HG03060 (cell line): Measurements from ENCODE around the gene EGFLAM.

Experiments used
- ATAC-seq: cut with Tn5 transposase; IDR thresholded peaks from one replicate; pipeline ENCODE4 v1.9.1; 2021; ENCODE audit warnings: low read depth, moderate number of reproducible peaks; ENCODE audit not compliant: unreplicated experiment

The EGFLAM gene

DNA sequence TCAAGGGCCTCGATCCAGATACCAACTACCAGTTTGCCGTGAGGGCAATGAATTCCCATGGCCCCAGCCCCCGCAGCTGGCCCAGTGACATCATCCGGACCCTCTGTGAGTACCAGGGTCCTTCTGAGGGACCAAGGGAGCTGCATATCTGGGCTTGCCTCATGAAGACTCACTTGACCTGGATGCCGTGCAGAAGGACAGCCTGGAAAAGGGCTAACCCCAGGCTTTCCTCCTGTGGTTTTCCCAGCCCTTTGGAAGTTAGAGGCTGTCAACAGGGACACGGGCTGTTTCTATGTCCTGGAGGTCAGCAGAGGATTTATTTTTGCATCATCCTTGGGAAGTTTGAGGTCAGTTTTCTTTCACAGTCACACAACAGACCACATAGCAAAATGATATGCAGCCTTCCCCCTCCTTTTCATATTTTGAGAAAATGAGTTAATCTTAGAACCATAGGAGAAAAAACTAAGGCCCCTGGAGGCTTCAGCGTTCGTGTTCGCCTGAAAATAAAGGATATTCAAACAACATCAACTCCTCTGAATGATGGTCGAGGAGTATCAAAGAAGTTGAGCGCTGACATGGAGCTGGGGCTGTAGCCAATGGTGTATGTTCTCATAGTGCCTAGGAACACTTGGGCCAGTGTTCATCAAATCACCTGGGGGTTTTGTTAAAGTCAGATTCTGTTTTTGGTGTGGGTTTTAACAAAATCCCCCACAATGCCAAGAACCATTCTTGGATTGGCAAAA, 112.2 kb downstream of the EGFLAM start:
- ATAC-seq: no peak

DNA sequence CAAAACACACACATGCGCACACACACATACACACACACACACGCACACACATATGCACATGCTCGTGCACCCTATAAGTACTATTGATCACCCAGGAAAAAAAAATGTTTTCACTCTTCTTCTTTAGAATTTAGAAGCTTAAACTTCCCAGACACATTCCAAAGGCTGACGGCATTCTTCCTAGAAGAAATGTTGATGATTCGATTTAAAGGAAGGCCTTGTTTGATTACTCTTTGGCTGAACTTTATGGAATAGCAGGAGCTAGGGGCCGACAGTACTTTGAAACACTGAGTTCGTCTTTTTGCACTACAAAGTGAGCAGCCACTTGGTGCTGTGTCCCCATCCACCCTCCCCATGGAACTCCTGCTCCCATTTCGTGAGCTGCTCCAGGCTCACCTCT, 113.2 kb downstream of the EGFLAM start:
- ATAC-seq: no peak

DNA sequence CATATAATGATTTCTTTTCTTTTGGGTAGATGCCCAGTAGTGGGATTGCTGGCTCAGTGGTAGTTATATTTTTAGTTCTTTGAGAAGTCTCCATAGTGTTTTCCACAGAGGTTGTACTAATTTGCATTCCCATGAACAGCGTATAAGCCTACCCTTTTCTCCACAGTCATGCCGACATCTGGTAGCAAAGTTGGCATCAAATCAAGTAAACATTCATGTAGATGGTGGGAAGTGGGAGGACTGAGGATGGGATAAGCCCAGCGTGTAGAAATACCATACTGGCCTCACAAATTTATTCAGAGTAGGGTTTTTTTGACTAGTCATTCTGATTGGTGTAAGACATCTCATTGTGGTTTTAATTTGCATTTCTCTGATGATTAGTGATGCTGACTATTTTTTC, 115.4 kb downstream of the EGFLAM start:
- no peak for ATAC-seq

DNA sequence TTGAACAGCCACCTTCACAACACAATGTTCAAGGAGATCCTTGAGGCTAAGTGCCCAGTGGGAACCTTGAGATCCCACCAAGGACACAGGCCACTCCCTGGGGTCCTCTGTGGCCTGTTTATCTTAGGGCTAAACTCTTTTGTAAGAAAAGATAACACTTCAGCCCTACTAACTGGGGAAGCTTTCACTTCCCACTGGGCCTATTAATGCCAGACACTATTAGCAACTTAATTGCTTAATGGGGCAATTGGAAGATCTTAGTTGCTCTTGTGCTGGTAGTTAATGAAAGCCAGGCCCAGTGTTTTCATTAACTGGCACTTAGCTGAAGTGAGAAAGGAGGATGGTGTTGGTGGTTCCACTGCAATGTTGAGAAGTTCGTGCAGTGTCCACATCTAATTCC, 117.1 kb downstream of the EGFLAM start:
- ATAC-seq: no peak

DNA sequence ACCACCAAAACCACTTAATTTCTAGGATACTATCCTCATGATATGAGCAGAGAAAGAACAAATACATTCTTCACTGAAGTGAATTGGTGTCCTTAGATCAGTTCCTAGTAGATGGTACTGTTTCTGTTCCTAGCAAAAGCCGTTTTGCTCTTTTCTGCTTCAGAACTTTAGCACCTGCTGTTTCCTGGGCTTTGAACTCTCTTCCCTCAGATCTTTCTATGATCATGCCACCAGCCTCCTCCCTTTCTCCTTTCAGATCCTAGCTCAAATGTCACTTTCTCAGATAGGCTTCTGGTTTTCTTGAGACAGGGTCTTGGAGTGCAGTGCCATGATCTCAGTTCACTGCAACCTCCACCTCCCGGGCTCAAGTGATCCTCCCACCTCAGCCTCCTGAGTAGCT, 118.0 kb downstream of the EGFLAM start:
- ATAC-seq: no peak

DNA sequence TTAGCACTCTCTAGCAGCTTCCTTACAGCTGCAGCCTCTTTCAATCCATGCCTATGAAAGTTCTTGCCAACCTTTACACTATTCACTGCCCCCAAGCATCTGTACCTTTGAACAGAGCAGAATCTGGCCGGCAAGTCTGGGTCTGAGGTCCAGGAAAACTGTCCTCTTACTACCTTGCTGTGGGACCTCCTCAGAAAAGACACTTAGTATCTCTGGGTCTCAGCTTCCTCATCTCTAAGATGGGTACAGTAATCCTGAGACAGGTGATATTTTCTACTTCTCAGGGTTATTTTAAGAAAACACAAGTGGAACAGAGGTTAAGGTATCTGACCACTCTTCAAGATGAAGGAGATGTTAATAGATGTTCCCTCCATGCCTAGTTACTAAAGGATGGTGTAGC, 120.2 kb downstream of the EGFLAM start:
- no peak for ATAC-seq

DNA sequence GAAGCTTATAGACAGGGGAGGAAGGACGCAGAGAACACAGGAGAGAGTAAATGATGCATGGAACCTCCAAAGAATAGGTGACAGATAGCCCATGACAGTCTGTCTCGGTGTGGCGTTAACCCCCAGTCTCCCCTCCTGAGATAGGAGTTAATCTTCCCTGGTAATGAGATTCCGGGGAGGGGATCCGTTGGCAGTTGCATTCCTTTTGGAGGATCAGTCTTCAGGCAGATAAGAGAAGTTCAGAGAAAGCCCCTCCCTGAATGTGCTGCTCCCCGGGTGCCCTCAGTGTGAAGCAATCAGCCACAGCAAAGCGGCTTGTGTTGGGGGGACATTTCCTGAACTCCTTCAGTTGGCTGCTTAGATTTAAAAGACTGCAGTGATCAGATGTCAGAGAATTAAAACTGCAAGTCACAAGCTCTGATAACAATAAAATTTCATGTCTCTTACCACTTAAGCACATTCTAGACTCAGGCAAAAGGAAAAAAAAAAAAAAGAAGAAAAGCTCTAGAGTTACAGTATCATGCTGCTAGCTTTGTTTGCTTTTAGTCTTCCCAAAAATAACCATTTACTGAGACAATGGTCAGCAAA, 121.1 kb downstream of the EGFLAM start:
- no peak for ATAC-seq

DNA sequence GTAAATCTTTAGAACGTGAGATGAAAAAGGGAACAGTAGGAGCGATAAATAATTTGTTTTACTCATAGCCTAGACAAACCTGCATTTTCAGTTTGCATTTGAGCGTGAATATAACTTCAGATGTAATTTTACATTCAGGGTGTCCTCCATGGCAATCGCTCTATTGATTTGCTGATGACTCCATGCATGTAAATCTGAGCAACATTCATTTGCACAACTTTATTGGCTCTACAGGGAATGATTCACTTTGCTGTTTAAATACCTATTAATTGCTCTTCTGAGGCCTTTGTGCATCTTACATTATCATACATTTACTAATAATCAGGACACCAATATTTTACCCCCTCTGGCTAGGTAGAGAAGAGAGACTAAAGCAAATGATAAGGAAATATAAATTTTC, 122.2 kb downstream of the EGFLAM start:
- ATAC-seq: no peak

DNA sequence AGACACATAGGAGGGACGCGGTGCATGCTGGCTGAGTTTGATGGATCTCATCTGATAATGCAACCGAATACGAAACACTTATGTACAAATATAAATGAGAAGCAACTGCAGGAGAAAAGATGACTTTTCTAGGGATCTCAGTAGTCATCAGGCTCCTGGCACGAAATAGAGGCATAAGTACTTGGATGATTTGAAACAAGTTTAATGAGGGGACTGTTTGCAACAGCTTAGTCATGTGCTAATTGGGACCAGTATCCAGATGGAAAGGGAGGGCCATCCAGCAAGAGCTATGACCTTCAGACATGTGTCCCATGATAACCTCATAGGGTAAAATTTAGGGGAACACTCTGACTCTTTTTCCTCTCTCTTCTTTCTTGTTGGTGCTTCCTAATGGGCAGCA, 123.0 kb downstream of the EGFLAM start:
- no peak for ATAC-seq

DNA sequence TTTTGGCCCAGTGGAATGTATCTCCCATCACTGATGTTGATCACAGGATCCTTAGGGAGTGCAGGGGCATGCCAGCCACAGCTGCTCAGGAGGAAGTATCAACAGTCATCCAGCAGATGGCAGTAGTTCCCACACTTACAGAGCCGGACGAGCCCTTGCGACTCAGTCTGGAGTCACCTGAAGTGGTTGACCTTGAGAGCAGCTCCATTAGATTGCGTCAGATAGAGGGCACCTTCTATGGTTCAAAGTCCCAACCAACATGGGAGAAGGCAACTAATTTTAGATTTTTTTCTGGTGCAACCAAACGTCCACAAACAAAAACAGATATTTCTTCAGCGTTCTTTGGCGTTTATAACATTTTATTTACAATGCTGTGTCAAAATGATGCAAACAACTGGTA, 124.5 kb downstream of the EGFLAM start:
- peak; percentile 85 for ATAC-seq

DNA sequence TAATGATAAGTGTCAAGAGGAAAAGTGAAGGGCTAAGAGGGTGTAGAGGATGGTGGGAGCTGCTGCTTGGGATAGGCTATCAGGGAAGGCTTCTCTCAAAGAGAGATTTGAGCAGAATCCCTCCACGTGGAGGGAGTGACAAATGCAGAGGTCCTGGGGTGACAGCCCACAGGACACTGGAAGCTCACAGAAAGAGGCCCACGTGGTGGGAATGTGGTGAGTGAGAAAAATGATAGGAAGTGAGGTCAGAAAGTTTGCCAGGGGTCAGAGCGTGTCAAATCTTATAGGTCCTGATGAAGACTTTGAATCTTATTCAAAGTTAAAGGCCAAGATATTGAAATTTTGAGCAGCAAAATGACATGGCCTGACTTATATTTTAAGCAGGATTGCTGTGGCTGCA, 125.3 kb downstream of the EGFLAM start:
- ATAC-seq: no peak

DNA sequence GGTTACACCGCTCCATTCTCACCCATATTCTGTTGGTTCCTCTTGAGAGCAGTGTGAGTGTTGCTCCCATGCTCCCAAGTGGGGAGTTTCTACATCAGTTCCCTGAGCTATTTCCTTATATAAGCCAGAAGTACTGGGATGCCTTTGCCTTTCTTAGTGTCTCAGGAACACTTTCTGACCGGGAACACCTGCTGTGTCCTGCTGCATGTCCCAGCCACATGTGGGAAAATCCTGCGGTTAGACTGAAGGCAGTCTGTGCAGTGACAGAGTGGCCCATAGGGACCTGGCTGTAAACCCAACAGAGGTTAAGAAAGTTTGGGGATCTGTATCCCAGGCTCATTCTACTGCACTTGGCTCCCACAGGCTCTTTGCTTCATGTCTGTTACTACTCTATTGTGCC, 126.0 kb downstream of the EGFLAM start:
- no peak for ATAC-seq

DNA sequence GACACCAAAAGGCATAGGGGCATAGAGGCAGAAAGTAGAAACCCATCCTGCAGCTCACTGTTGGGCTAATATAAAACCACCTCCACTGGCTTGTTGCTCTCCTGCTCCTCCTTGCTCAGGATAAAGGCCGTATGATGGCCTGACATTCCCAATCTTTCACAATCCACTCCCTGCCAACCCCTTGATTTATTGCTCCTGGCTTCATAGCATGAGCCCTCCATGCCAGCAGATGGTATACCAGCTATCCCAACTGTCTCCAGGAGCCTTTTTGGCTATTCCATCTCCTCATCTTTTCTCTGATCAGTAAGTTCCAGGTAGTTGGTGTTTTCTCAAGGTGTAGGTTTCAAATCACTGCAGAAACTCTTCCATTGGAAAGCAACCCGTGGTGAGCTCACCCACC, 128.8 kb downstream of the EGFLAM start:
- no peak for ATAC-seq

DNA sequence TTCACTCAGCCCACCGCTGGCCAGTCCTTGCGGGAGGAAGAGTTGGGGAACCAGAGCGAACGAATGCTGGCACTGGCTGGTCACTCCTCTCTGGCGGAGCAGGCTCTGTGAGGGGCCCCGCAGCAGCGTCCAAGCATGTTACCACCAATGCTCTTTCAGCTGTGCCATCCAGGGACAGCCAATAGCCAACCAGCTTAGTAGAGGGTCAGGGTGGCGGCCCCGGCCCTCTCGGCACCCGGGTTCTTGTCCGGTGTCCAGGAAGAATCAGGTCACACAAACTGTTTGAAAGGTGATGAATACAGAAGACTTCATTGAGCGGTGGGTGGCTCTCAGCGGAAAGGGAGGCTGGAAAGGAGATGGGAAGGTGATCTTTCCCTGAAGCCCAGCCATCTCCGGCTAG, 135.3 kb downstream of the EGFLAM start:
- ATAC-seq: no peak

DNA sequence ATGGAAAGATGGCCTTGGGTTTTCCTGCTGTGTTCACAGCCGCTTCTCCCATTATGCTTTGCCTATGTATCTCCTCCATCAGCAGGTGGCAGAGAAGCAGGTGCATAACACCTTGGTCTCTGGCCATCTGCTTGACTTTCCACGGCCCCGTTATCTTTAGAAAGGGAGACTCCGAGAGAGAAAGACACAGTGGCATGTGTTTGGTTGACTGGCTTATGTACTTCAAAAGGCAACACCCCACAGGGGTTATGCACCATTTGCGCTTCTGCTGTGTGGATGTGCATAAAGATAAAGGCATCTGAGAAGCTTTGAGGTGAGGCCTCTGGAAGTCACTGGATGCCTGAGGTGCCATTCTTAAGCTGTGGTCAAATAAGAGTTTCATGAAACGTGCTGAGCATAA, 138.4 kb downstream of the EGFLAM start:
- no peak for ATAC-seq

DNA sequence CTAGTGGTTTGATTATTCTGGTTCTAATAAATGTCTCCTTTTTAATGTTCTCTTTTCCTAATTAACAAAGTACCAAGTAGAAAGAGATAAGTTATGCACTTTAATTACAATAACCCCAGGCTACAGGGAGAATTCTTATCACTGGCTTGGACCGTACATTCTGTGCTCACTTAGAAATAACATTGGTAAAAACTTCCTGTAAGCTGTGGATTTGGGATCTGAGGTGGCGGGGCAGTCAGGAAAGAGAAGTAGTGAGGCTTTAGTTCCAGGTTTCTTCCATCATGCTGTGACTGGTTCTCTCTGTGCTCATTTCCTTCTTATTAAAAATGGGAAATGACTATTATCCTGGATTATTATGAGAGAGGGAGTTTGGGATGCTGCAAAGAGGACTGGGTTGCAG, 142.0 kb downstream of the EGFLAM start:
- no peak for ATAC-seq

DNA sequence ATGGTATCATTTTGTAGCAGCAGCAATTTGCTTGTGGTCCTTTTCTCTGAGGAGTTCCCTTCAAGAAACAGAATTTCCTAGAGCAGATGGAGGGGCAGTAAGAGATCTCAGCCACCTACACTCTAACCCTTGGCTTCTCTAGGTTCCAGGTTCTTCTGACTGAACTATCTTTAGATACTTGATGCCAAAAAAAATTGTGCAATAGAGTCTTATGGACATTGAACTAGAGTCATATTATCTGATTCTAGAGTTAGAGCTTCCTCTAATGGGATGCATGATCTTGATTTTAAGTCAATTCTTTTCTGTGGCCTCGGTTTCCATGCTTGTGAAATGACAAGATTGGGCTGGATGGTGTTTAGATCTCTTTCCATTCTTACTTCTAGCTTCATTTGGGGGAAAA, 142.8 kb downstream of the EGFLAM start:
- ATAC-seq: no peak

DNA sequence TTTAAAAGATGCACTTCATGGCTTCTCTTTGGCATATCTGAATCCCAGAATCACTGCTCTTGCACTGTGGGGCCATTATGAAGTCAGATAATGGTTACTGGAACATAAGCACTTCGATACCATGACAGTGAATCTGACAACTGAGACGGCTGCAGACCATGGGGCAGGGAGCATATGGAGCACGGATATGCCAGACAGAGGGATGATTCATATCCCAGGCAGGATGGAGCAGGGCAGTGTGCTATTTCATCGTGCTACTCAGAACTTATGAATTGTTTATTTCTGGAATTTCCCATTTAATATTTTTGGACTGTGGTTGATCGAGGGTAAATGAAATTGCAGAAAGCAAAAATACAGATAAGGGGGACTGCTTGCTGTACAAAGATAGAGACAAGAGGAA, 145.0 kb downstream of the EGFLAM start:
- ATAC-seq: no peak

DNA sequence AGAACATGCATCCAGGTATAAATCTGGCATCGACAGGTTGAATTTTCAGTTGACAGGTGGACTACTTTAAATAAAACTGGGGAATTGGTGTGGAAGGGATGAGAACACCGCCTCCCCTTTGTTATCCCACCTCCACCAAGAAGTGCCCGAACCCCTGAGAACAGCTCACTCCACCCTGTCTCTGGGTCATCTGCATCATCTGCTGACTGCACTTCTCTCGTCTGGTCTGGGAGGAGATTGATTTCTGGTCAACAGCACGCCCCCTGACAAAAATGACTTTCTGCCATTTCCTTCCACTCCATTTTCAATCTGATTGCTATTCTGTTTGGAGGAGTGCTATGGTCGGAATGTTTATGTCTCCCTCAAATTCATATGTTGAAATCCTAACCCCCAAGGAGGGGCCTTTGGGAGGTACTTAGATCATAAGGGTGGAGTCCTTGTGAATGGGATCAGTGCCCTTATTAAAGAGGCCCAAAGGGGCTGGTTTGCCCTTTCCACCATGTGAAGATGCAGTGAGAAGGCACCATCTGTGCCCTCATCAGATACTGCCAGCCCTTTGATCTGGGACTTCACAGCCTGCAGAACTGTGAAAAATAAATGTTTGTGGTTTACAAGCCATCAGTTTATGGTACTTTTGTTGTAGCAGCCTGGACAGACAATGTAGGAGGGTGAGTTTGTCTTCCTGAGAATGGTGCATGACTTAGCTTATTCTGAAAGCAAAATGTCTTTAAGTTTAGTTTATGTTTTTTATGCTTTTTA, 145.7 kb downstream of the EGFLAM start:
- ATAC-seq: no peak

DNA sequence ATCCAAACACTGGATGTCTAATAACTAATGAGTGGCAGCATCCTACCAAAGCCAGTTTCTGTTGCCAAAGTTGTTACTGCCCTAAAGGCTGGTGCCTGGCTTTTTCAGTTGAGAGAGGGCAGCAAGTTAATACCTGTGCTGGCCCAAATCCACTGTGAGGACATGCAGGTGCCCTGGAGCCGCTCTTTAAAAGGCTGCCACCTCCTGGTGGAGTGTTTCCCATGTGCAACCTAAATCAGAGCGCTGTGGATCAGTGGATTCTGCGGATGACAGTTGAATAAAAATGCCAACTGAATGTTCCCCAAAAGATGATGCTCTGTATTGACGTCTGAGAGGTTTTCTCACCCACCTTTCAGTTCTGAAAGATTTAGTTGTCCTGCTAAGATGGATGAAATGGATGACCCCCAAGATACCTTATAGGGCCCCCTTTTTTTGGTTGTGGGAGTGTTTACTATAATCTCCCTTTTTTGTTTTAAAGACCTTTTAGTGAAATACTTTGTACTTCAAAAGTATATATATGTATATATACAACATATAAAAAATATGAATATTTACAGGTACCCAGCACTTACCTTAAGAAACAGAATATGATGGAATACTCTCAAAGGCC, 146.4 kb downstream of the EGFLAM start:
- no peak for ATAC-seq

DNA sequence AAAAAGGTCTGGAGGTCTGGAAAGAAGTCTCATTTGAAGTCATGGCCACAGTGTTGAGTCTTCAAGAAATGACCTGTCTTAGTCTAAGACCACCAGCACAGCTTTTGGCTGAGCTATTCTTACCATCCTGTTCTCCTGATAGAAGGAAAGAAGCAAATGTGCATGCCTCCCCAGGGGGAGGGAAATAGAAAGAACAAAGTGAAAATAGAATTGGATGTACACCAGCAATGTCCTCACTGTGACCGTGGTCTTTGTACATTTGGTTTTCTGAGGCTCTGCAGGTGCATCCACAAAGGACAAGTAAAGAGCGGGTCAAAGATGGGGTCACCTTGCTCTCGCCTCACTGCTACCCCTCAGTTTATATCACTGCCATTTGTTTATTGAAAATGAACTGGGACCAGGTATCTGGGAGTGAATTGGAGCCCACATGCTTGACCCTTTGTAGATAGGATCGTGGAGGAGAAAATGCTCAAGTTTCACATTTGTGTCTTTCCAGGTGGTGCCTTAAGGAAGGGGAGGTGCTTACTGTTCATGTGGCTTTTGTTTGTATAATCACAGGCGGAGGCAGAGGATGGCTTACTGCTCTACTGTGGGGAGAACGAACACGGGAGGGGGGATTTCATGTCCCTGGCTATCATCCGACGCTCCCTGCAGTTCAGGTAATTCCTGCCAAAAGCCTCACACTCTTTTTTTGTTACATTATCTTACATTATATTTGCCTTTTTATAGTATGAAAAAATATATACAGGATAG, 150.3 kb downstream of the EGFLAM start:
- ATAC-seq: no peak
